Brain pericyte (primary cell): ENCODE results near the gene FNBP1L.

Experiments
- DNase-seq: peaks from one replicate; pipeline ENCODE4 v3.0.0-alpha.2; 2012; ENCODE audit warnings: low read depth, low spot score

The FNBP1L gene

GRCh38 chr1:93592551-93592949, 144.6 kb downstream of the FNBP1L start:
- DNase-seq: no peak

- no peak for DNase-seq
These were observed 146.1 kb downstream of the FNBP1L start for GRCh38 chr1:93593854-93594602.

GRCh38 chr1:93594603-93594880, 146.6 kb downstream of the FNBP1L start:
- no peak for DNase-seq

- no peak for DNase-seq
These were observed 147.3 kb downstream of the FNBP1L start for GRCh38 chr1:93595266-93595665.

- no peak for DNase-seq
These were observed 147.8 kb downstream of the FNBP1L start for GRCh38 chr1:93595743-93596142.

GRCh38 chr1:93596329-93597089, 148.6 kb downstream of the FNBP1L start:
- DNase-seq: no peak

- no peak for DNase-seq
These were observed 149.8 kb downstream of the FNBP1L start for GRCh38 chr1:93597709-93598108.

GRCh38 chr1:93598396-93598795, 150.5 kb downstream of the FNBP1L start:
- DNase-seq: no peak

- DNase-seq: no peak
These were observed 151.0 kb downstream of the FNBP1L start for GRCh38 chr1:93598861-93599439.

- no peak for DNase-seq
These were observed 151.6 kb downstream of the FNBP1L start for GRCh38 chr1:93599479-93599878.

GRCh38 chr1:93600663-93601062, 152.7 kb downstream of the FNBP1L start:
- DNase-seq: no peak

GRCh38 chr1:93601686-93602085, 153.8 kb downstream of the FNBP1L start:
- DNase-seq: no peak

GRCh38 chr1:93602101-93602500, 154.2 kb downstream of the FNBP1L start:
- no peak for DNase-seq

- no peak for DNase-seq
These were observed 155.2 kb downstream of the FNBP1L start for GRCh38 chr1:93603106-93603505.

GRCh38 chr1:93603601-93604000, 155.7 kb downstream of the FNBP1L start:
- no peak for DNase-seq
